IPS-15b (cell line): ENCODE data around the gene MCEE.
"Not testable (repeated sequence)": the region's sequence is repeated elsewhere in the genome, so short reads cannot be mapped to it uniquely, and the experiment has no call there.

Experiments used
- H3K27me3 ChIP-seq: one replicate; pipeline ENCODE4 v1.6.1; 2013; ENCODE audit warnings: low read length; ENCODE audit not compliant: control insufficient read depth, insufficient read depth
- H3K36me3 ChIP-seq: one replicate; pipeline ENCODE4 v1.6.1; 2013; ENCODE audit warnings: low read length; ENCODE audit not compliant: control insufficient read depth, insufficient read depth
- H3K4me1 ChIP-seq: one replicate; pipeline ENCODE4 v1.6.1; 2013; ENCODE audit warnings: mild to moderate bottlenecking, low read length; ENCODE audit not compliant: control insufficient read depth, insufficient read depth
- H3K4me3 ChIP-seq: one replicate; pipeline ENCODE4 v1.5.1; 2013; ENCODE audit warnings: low read depth, low read length
- H3K9ac ChIP-seq: one replicate; pipeline ENCODE4 v1.6.1; 2013; ENCODE audit warnings: low read depth, mild to moderate bottlenecking, low read length
- H3K9me3 ChIP-seq: one replicate; pipeline ENCODE4 v1.6.1; 2013; ENCODE audit warnings: mild to moderate bottlenecking, low read length; ENCODE audit not compliant: control insufficient read depth, insufficient read depth

Gene MCEE

DNA sequence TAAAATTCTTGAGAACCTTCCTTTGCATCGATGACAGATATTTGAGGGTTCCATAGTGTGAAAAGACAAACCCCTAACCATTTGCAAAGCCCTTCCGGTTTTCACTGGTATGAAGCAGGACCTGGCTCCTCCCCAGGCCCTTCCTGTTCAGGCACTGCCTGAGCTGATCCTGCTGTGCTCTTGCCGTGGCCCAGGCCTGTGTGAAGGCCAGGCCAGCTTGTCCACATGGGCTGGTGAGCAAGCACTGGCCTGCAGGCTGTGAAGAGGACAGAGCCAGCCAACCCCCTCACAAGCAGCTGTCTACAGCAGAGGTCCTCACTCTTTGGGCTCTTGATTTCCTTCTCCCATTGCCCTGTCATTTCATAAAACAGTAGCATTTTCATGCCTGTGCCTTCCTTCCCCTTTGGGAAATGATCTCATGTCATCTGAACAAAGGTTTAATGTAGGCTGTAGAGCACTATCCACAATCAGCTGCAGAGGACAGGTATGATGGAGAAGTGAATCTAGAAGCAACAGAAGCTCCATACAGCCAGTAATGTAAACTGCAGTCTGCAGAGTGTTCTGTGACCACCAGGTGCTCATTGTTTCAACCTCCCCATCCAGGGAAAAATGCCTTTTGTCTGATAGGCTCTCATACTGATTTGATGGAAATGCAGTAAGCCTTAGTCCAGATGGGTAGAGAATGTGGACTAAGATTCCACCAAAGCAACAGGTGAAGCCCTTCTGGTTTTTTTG is 20.2 kb upstream of the MCEE start:
- H3K4me1 ChIP-seq = no peaks in the 10 kb centered on the region
- H3K9ac ChIP-seq = no peak overlapping the region
- no peaks in the 10 kb centered on the region for H3K27me3 ChIP-seq
- no peak overlapping the region for H3K4me3 ChIP-seq
- no peaks in the 10 kb centered on the region for H3K9me3 ChIP-seq
- peaks cover 15% of the 10 kb centered on the region for H3K36me3 ChIP-seq

DNA sequence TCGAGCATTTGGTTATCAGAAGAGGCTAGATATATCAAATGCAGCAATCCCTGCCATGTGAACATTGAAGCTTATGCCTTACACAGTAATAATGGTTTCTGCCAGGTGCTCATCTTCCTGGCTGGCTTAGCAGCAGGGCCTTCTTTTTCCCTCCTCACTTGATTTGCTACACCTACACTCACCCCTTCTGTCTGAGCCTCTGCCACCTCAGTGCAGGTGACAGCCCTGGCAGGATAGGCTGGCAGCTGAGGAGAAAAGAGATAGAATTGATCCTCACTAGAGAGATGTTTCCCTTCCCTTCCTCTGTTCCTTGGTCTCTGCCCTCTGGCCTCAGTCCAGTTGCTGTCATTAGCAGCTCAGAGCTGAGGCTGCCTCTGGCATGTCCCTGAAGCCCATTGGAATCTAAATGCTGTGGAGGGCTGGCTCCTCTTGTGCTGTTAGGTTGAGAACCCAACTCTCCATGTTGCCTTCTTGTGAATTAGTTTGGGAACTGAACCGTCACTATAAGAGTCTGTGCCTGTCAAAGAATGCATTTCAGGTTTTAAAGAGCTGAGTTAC is 18.6 kb upstream of the MCEE start:
- H3K27me3 ChIP-seq = no peaks in the 10 kb centered on the region
- H3K9me3 ChIP-seq = no peaks in the 10 kb centered on the region
- no peak overlapping the region for H3K9ac ChIP-seq
- H3K4me1 ChIP-seq = no peaks in the 10 kb centered on the region
- H3K4me3 ChIP-seq = no peak overlapping the region
- H3K36me3 ChIP-seq = peaks cover 25% of the 10 kb centered on the region

DNA sequence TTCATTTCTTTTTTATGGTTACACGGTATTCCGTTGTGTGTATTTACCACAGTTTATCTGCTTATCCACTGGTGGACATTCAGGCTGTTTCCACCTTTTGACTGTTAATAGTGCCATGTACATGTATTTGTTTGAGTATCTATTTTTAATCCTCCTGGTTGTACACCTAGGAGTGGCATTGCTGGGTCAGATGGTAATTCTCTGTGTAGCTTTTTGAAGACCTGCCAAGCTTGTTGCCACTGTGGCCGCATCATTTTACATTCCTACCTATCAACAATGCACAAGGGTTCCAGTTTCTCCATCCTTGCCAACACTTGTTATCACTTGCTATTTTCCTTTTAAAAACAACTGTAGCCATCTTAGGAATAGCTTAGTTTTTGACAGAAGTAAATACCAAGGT is 13.8 kb upstream of the MCEE start:
- Histone ChIP-seq H3K4me3 (no peak overlapping the region), H3K36me3 (peaks cover 44% of the 10 kb centered on the region), H3K4me1 (no peaks in the 10 kb centered on the region), H3K27me3 (no peaks in the 10 kb centered on the region), H3K9me3 (no peaks in the 10 kb centered on the region), H3K9ac (no peak overlapping the region)

DNA sequence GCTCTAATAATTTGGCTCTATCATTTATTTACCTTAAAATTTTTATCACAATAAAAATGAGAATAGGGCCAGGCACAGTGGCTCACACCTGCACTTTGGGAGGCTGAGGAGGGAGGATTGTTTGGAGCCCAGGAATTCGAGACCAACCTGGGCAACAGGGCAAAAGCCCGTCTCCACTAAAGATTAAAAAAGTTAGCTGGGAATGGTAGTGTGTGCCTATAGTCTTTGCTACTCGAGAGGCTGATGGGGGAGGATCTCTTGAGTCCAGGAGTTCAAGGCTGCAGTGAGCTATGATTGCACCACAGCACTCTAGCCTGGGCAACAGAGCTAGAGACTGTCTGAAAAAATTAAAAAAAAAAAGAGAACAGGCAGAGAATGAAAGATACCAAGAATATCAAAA is 6.1 kb upstream of the MCEE start:
- Histone ChIP-seq H3K9ac (no peak overlapping the region), H3K36me3 (peaks cover 26% of the 10 kb centered on the region), H3K4me3 (no peak overlapping the region), H3K4me1 (no peaks in the 10 kb centered on the region), H3K9me3 (no peaks in the 10 kb centered on the region), H3K27me3 (no peaks in the 10 kb centered on the region)

DNA sequence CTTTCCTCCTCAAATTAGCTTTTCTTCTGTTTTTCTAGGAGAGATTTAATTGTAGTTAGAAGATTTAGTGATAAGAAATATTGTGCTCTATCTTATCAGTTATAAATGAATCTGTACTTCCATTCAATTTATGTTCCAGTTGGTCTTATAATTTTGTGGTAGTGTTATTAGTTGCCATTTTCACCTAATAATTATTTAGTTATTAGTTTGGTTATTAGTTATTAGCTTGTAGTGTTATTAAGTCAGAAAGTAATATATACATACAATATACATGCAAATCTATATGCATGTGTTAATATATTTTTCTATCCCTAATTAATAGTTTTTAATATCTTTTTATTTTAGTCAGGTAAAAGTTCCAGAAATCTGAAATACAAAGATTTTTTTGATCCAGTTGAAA is 3.6 kb upstream of the MCEE start:
- H3K4me1 ChIP-seq = no peaks in the 10 kb centered on the region
- no peaks in the 10 kb centered on the region for H3K9me3 ChIP-seq
- no peaks in the 10 kb centered on the region for H3K27me3 ChIP-seq
- no peak overlapping the region for H3K9ac ChIP-seq
- no peak overlapping the region for H3K4me3 ChIP-seq
- H3K36me3 ChIP-seq = peaks cover 12% of the 10 kb centered on the region

DNA sequence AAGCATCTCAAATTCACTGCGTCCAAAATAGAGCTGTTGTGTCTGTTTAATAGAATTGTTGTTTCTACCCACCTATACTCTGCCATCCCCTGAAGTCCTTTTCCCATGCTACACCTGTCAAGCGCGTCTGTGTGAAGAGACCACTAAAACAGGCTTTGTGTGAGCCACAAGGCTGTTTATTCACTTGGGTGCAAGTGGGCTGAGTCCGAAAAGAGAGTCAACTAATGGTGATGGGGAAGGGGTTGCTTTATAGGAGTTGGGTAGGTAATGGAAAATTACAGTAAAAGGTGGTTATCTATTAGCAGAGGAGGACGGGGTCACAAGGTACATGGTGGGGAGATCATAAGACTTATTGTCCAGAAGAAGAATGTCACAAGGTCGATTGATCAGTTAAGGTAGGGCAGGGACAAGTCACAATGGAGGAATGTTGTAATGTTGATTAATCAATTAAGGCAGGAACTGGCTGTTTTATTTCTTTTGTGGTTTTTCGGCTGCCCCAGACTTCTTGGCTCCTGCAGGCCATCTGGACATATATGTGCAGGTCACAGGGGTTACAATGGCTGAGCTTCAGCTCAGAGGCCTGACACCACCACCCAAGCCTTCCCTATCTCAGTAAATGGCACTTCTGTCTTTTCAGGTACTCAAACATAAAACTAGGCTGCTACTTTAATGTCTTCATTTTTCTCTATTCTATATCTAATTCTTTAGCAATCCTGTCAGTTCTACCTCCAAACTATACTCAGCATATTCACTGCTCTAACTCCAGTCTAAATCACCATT is 1.5 kb upstream of the MCEE start:
- not testable (repeated sequence) for H3K9me3 ChIP-seq, H3K27me3 ChIP-seq, H3K9ac ChIP-seq, H3K4me1 ChIP-seq
- Histone ChIP-seq H3K4me3 (peak overlapping the region; percentile 99), H3K36me3 (peaks cover 10% of the 10 kb centered on the region)

DNA sequence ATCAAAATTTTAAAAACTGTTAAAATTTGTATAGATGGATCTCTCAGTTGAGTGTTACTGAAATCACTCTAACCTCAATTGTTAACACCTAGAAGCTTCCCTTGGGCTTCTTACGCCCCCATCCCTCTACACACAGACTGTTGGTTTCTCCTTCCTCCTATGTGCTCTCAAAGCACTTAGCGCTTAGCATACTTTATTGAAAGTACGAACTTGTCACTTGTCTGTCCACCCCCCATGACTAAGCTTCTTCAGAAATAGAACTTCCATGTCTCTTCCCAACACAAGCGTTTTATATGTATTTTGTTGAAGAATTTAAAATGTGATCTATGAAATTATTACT is 846 bp upstream of the MCEE start:
- H3K9ac ChIP-seq = peak overlapping the region; percentile 98
- H3K36me3 ChIP-seq = peaks cover 6% of the 10 kb centered on the region
- peak overlapping the region; percentile 99 for H3K4me3 ChIP-seq
- no peaks in the 10 kb centered on the region for H3K9me3 ChIP-seq
- no peaks in the 10 kb centered on the region for H3K4me1 ChIP-seq
- H3K27me3 ChIP-seq = no peaks in the 10 kb centered on the region

DNA sequence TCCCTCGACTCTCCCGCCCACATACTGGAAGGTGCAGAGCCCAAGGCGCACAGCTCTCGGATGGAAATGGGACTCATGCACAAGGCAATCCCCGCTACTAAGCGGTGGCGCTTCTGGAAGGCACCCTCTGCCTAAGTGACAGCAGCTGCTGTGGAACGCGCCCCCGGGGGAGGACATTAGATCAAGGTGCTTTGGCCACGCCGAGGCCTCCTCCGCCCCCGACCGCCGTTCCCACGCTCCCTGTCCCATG is 202 bp downstream of the MCEE start:
- peak overlapping the region; percentile 99 for H3K4me3 ChIP-seq
- H3K9ac ChIP-seq = peak overlapping the region; percentile 98

DNA sequence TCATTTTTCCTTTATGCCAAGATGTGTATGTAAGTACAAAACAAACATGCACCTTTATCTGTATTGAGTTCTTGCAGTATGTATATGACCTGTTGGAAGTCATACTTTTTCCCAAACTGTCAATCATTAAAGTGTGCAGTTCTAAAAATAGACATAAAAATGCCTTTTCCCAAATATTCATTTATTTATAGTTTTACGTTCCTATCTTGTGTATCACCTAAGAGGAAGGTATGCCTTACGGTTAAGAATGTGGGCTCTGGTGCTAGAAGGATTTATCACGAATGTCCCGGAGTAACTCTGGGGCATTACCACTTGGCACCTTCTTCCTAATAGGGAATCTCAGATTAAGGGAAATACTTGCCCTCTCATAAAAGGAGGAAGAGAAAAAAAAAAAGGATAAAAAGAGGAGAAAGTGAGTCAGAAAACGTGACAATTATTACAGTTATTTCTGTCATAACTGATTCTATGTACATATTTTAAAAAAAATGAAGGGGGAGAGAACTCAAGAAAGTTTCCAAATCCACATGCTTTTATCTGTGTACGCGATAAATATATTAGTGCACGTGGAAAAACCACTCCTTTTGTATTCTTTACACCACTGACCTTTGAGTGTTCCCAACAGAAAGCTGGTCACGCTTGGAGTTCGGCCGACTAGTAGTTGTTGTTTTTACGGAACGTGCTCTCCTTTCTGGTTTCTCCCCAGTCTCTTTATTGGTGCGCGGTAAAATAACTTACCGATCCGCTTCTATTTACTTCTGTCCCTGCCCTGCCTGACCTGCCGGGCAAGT is 721 bp downstream of the MCEE start:
- Histone ChIP-seq H3K4me1 (no peaks in the 10 kb centered on the region), H3K9me3 (no peaks in the 10 kb centered on the region), H3K27me3 (no peaks in the 10 kb centered on the region), H3K4me3 (peak overlapping the region; percentile 99), H3K9ac (peak overlapping the region; percentile 98), H3K36me3 (no peaks in the 10 kb centered on the region)

More for the DNA sequence above, 202 bp downstream of the MCEE start:
- Histone ChIP-seq H3K27me3 (no peaks in the 10 kb centered on the region), H3K9me3 (no peaks in the 10 kb centered on the region), H3K4me1 (no peaks in the 10 kb centered on the region), H3K36me3 (peaks cover 3% of the 10 kb centered on the region)

DNA sequence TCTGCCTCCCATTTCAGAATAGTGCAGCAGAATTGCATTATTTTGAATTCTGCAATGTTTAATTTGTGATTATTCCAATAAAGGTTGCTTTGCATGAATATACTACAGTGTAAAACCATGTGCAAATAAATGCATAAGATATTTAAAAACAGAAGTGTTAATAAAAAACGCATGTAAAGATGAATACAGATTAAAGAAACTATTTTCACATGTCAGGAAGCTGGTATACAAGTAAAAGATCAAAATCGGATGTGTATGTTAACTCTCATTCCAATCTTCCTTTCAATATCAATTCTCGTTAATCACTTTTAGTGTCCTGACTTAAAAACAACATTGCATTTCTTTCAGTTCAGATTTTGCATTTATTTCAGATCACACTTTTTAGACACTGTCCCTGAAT is 3.1 kb downstream of the MCEE start:
- Histone ChIP-seq H3K4me1 (no peaks in the 10 kb centered on the region), H3K9me3 (no peaks in the 10 kb centered on the region), H3K4me3 (no peak overlapping the region), H3K27me3 (no peaks in the 10 kb centered on the region), H3K36me3 (no peaks in the 10 kb centered on the region), H3K9ac (no peak overlapping the region)

DNA sequence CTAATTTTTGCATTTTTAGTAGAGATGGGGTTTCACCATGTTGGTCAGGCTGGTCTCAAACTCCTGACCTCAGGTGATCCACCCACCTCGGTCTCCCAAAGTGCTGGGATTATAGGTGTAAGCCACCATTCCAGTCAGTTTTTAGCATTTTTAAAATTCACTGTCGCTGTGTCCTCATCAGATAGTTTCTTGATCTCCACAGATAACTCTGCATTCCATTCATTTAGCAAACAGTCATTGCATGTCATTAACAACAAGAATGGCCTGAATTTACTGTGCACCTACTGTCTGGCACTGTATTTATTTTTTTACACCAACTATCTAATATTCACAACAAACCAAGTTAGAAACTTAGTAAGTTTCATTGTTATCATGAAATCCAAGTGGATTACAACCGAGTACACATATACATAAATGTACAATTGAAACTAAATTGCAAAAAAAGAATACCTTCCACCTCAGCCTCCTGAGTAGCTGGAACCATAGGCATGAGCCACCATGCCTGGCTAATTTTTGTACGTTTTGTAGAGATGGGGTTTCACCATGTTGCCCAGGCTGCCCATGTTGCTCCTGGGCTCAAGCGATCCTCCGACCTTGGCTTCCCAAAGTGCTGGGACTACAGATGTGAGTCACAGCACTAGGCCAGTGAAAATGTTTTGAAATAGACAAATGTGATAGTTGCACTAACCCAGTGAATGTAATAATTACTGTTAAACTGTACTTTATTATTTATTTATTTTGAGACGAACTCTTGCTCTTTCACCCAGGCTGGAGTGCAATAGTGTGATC is 4.3 kb downstream of the MCEE start:
- Histone ChIP-seq H3K36me3 (no peaks in the 10 kb centered on the region), H3K9ac (no peak overlapping the region), H3K9me3 (no peaks in the 10 kb centered on the region), H3K4me1 (no peaks in the 10 kb centered on the region), H3K27me3 (no peaks in the 10 kb centered on the region), H3K4me3 (no peak overlapping the region)
